ENCODE data around the gene STAT5B. TPM values are rescaled to one million over a fixed set of nuclear protein-coding genes. Genes with fewer than 3 reads are reported as not detected.
"Not testable (repeated sequence)": the region's sequence is repeated elsewhere in the genome, so short reads cannot be mapped to it uniquely, and the experiment has no call there.

STAT5B gene
- total RNA-seq, 4 donors from 2014 or later = 57.6 to 72.6 (median 63.3) TPM

DNA sequence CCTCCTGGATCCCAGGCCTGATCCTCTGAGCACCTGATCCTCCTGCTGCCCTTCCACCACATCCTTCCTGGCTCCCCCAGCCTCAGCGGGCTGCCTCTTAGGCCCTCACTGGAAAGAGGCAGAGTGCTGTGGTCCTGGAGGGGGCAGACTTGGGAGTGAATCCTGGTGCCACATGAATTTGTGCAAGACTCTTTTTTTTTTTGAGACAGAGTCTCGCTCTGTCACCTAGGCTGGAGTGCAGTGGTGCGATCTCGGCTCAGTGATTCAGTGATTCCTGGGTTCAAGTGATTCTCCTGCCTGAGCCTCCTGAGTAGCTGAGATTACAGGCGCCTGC lies 84.9 kb downstream of the STAT5B start:
- Histone ChIP-seq H3K4me1 (peaks cover 15 to 23% of the 10 kb centered on the region in 2 donors), H3K9me3 (no peaks in the 10 kb centered on the region), H3K27ac (no peak overlapping the region), H3K4me3 (replicated peaks in 1 of 3) (no peak overlapping the region), H3K36me3 (no peaks in the 10 kb centered on the region), H3K27me3 (no peaks in the 10 kb centered on the region)
- no peak for TF ChIP-seq CTCF (IDR thresholded peaks at IDR 0.05)
- no peak for TF ChIP-seq POLR2A (IDR thresholded peaks at IDR 0.05)
- 93 to 97% methylated on average over 5 of the region's 5 CpGs for WGBS, 2 donors
- DNase-seq = no peak
- intact Hi-C loops (cut with DNase I) = no loop called here

DNA sequence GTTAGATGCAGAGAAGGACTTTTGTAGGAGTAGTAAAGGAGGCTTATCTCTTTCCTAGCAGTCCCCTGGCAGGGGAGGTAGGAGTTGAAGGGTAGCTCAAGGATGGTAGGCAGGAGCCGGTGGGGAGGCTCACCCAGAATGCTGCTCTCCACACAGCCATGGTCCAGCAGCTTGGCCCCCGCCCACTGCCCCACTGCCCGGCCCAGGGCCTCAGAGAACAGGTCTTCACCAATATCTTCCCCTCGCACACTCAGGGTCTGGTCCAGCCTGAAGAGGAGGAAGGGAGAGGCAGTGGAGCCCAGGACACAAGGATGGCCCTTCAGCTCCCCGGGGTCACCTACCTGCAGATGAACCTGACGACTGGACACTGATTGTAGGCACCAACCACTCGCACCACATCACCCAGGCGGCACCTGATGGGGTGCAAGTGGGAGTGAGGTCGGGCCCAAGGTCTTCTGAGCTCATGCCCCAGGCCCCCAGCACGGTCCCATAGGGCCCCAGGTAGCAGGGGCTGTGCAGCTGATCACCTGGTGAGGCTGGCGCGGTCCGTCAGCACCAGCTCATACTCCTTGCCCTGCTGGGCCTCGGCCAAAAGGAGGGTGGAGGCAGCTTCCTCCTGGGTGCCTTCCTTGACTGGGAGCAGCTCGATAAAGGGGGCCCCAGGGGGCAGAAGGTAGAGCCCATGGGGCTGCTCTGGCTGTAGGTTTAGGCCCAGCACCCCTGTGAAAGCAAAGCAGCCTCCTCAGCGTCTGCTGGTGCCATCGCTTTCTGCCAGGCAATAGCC lies 85.5 kb downstream of the STAT5B start:
- no peak for DNase-seq
- intact Hi-C loops (cut with DNase I) = no loop called here
- H3K4me3 ChIP-seq (replicated peaks in 1 of 3) = no peak overlapping the region
- no peaks in the 10 kb centered on the region for H3K36me3 ChIP-seq
- no peak overlapping the region for H3K27ac ChIP-seq
- H3K9me3 ChIP-seq = no peaks in the 10 kb centered on the region
- H3K4me1 ChIP-seq = peaks cover 15 to 23% of the 10 kb centered on the region in 2 donors
- WGBS, 2 donors = 80 to 91% methylated on average over 9 of the region's 17 CpGs
- TF ChIP-seq CTCF (IDR thresholded peaks at IDR 0.05) (no peak), POLR2A (IDR thresholded peaks at IDR 0.05) (no peak)
- H3K27me3 ChIP-seq = no peaks in the 10 kb centered on the region

GRCh38 chr17:42189651-42189965 lies 86.6 kb downstream of the STAT5B start:
- TF ChIP-seq POLR2A (IDR thresholded peaks at IDR 0.05) = no peak
- no peak for TF ChIP-seq CTCF (IDR thresholded peaks at IDR 0.05)
- WGBS, 2 donors = 45 to 47% methylated on average over 3 to 11 of the region's 11 CpGs
- H3K36me3 ChIP-seq = no peaks in the 10 kb centered on the region
- intact Hi-C loops (cut with DNase I) = no loop called here
- H3K27me3 ChIP-seq = no peaks in the 10 kb centered on the region
- H3K9me3 ChIP-seq = no peaks in the 10 kb centered on the region
- H3K27ac ChIP-seq = no peak overlapping the region
- no peak overlapping the region for H3K4me3 ChIP-seq (replicated peaks in 1 of 3)
- peaks cover 13 to 21% of the 10 kb centered on the region in 2 donors for H3K4me1 ChIP-seq
- DNase-seq = peak; percentile 65 to 70

DNA sequence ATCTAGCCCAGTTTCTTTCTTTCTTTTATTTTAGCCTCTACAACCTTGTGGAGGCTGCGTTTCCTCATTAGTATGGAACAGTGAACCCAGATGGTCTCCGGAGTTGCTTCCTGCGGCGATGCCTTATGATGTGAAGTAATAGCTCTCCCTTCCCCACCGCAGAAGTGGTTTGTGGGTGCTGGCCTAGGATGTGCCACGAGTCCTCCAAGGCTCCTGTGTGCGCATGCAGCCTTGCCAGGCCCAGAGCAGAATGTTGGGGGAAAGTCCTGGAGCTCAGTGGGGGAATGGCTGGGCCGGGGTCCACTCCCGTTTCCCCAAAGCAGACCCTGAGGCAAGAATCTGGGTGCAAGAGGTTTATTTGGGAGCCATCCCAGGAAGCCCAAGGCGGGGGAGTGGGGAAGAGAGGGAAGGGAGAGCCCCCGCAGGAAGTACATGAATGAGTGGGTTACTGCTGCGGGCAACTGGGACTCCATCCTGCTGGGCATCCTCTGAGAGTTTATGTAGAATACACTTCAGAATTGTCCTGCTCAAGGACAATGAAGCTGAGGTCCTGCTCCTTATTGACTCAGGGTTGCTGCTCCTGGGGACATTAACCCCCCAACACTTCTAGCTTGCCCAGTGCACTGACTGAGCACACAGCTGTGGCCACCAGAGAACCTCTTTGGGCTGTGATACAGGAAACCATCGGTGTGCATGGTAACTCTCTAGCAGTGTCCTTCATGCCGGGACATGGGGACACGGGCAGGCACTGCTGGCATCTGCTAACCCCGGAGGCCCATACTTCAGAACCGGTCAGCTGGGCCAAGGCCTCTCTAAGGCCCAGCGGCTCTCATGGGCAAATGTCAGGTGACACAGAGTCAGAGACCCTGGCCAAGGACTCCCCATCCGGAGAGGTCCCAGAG lies 87.2 kb downstream of the STAT5B start:
- no peak for DNase-seq
- no peaks in the 10 kb centered on the region for H3K27me3 ChIP-seq
- peaks cover 17 to 24% of the 10 kb centered on the region in 2 donors for H3K4me1 ChIP-seq
- no peak overlapping the region for H3K27ac ChIP-seq
- no peaks in the 10 kb centered on the region for H3K36me3 ChIP-seq
- no peak overlapping the region for H3K4me3 ChIP-seq (replicated peaks in 1 of 3)
- no peak for TF ChIP-seq POLR2A (IDR thresholded peaks at IDR 0.05)
- H3K9me3 ChIP-seq = no peaks in the 10 kb centered on the region
- intact Hi-C loops (cut with DNase I) = no loop called here
- 77 to 85% methylated on average over 14 to 17 of the region's 19 CpGs for WGBS, 2 donors

GRCh38 chr17:42187833-42188232 lies 88.4 kb downstream of the STAT5B start:
- WGBS, 2 donors = 75 to 100% methylated on average over 2 of the region's 2 CpGs
- intact Hi-C loops (cut with DNase I) = no loop called here

GRCh38 chr17:42186191-42186590 lies 90.0 kb downstream of the STAT5B start:
- intact Hi-C loops (cut with DNase I); H3K27ac ChIP-seq; H3K36me3 ChIP-seq; H3K27me3 ChIP-seq; DNase-seq; H3K4me3 ChIP-seq (replicated peaks in 1 of 3); H3K9me3 ChIP-seq: not testable (repeated sequence)
- H3K4me1 ChIP-seq = peaks cover 10 to 15% of the 10 kb centered on the region in 2 donors
- 85 to 90% methylated on average over 5 of the region's 5 CpGs for WGBS, 2 donors

More at GRCh38 chr17:42187833-42188232, 88.4 kb downstream of the STAT5B start:
- H3K27ac ChIP-seq = no peak overlapping the region
- H3K27me3 ChIP-seq = no peaks in the 10 kb centered on the region
- TF ChIP-seq POLR2A (IDR thresholded peaks at IDR 0.05) (no peak), CTCF (IDR thresholded peaks at IDR 0.05) (no peak)
- no peak overlapping the region for H3K4me3 ChIP-seq (replicated peaks in 1 of 3)
- H3K4me1 ChIP-seq = peaks cover 10 to 19% of the 10 kb centered on the region in 2 donors
- no peak for DNase-seq
- no peaks in the 10 kb centered on the region for H3K36me3 ChIP-seq
- no peaks in the 10 kb centered on the region for H3K9me3 ChIP-seq

Data from thyroid gland (tissue), 4 donors.